Neural progenitor cell (in vitro differentiated cells): Measurements from ENCODE around the gene MGAT4B. TPM values are rescaled to one million over a fixed set of nuclear protein-coding genes. Genes with fewer than 3 reads are reported as not detected.
"Not testable (repeated sequence)": the region's sequence is repeated elsewhere in the genome, so short reads cannot be mapped to it uniquely, and the experiment has no call there.

ENCODE experiments used
- DNase-seq: peaks from one replicate; pipeline ENCODE4 v3.0.0-alpha.2; 2016; ENCODE audit warnings: low spot score
- H2AFZ ChIP-seq: fragments of 200-600 bp; sonication (generic); replicated peaks from 2 replicates; pipeline ENCODE4 v1.6.1; 2016; ENCODE audit warnings: antibody characterized with exemption
- H3F3A ChIP-seq: fragments of 200-600 bp; sonication (generic); 2 replicates; pipeline ENCODE4 v1.6.1; 2016; ENCODE audit warnings: antibody characterized with exemption, low read depth
- H3K27ac ChIP-seq: fragments of 200-600 bp; sonication (generic); 2 replicates; pipeline ENCODE4 v1.5.1; 2016; ENCODE audit warnings: mild to moderate bottlenecking
- H3K27me3 ChIP-seq: fragments of 200-600 bp; sonication (generic); 2 replicates; pipeline ENCODE4 v1.6.1; 2016; ENCODE audit warnings: mild to moderate bottlenecking, moderate library complexity
- H3K36me3 ChIP-seq: fragments of 200-600 bp; sonication (generic); 2 replicates; pipeline ENCODE4 v1.5.1; 2016
- H3K4me1 ChIP-seq: fragments of 200-600 bp; sonication (generic); 2 replicates; pipeline ENCODE4 v1.6.1; 2016; ENCODE audit warnings: mixed run types
- H3K4me2 ChIP-seq: fragments of 200-600 bp; sonication (generic); 2 replicates; pipeline ENCODE4 v1.6.1; 2016
- H3K4me3 ChIP-seq: fragments of 200-600 bp; sonication (generic); 2 replicates; pipeline ENCODE4 v1.5.1; 2016
- H3K79me2 ChIP-seq: fragments of 200-600 bp; sonication (generic); 2 replicates; pipeline ENCODE4 v1.6.1; 2016; ENCODE audit warnings: low read depth
- H3K9ac ChIP-seq: fragments of 200-600 bp; sonication (generic); 2 replicates; pipeline ENCODE4 v1.6.1; 2016
- H3K9me3 ChIP-seq: fragments of 200-600 bp; sonication (generic); 2 replicates; pipeline ENCODE4 v1.5.1; 2016; ENCODE audit warnings: low read depth
- H4K20me1 ChIP-seq: fragments of 200-600 bp; sonication (generic); 2 replicates; pipeline ENCODE4 v1.6.1; 2016; ENCODE audit warnings: low read depth
- H3K27ac Mint-ChIP-seq: 3 replicates; pipeline ENCODE4 v1.8.0; 2021; ENCODE audit warnings: mixed read lengths
- H3K27me3 Mint-ChIP-seq: 2 replicates; pipeline ENCODE4 v1.8.0; 2022; ENCODE audit warnings: low read depth, mild to moderate bottlenecking, inconsistent platforms, moderate library complexity, mixed read lengths; ENCODE audit not compliant: insufficient read depth
- H3K36me3 Mint-ChIP-seq: 3 replicates; pipeline ENCODE4 v1.8.0; 2021; ENCODE audit warnings: mixed read lengths
- H3K4me1 Mint-ChIP-seq: 3 replicates; pipeline ENCODE4 v1.8.0; 2021; ENCODE audit warnings: mixed read lengths
- H3K4me3 Mint-ChIP-seq: 3 replicates; pipeline ENCODE4 v1.8.0; 2021; ENCODE audit warnings: mild to moderate bottlenecking, moderate library complexity, mixed read lengths
- H3K9me3 Mint-ChIP-seq: 3 replicates; pipeline ENCODE4 v1.8.0; 2020; ENCODE audit warnings: mixed read lengths
- EZH2 ChIP-seq: fragments of 200-600 bp; sonication (generic); IDR thresholded peaks from 2 replicates; pipeline ENCODE4 v1.6.1; 2017; ENCODE audit warnings: antibody characterized with exemption, mild to moderate bottlenecking, moderate library complexity
- EZH2phosphoT487 ChIP-seq: fragments of 200-600 bp; sonication (generic); IDR thresholded peaks from 2 replicates; pipeline ENCODE4 v1.6.1; 2017; ENCODE audit warnings: antibody characterized with exemption
- total RNA-seq: library from RNA; depleted of rRNA; stranded (reverse); fragments of >200 nt; gene quantifications from 2 replicates; pipeline ENCODE4 v1.2.3, GENCODE V29; 2015; ENCODE audit warnings: low replicate concordance
- TF ChIP-seq, protein P1 (sequence below): fragments of 200-600 bp; sonication (generic); IDR thresholded peaks from 2 replicates; pipeline ENCODE4 v1.5.1; 2017; ENCODE audit warnings: antibody characterized with exemption, mild to moderate bottlenecking

The MGAT4B gene
- total RNA-seq, 1 donor from 2014 or later, result 32.1 TPM

DNA sequence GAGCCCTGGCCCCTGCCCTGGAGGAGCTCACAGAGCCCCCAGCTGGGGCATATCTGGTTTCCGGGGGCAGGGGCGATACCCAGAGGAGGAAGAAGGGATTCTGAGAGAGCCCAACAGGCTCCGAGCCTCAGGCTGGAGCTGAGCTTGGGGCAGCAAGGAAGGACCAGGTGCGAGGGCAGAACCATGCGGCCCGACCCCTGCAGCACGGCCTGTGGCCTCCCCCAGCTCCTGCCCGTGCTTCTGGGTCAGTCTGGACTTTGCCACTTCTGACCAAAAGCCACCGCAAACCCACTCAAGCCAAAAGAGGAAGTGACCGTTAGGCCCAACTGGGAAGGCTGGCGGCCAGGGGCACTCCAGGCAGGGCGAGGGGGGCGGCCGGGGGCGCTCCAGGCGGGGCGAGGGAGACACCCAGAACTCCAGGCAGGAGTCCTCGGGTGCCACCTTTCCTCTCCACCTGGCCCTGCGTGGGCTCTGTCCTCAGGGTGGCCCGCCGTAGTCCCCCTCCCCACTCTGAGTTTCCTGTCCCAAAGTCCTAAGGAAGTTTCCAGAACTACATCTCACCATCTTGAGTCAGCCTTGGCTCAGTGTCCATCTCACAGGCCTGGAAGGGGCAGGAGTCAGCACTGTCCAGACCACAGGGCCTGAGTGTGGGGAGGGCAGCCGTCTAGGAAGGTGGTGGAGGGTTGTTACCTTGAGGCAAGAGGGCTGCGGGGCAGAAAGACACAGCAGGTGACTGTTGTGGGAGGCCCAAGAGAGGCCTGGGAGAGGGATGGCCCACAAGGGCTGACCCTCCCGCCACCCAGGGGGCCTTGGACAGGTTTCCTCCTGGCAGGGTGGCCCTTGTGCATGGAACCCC is 13.8 kb downstream of the MGAT4B start:
- Histone ChIP-seq H3K27ac (no peak overlapping the region), H3K9me3 (no peaks in the 10 kb centered on the region), H2AFZ (no peak overlapping the region), H3K4me2 (no peak overlapping the region), H3F3A (peaks cover 21% of the 10 kb centered on the region), H3K79me2 (no peaks in the 10 kb centered on the region), H3K27me3 (peaks cover 20% of the 10 kb centered on the region), H3K9ac (no peak overlapping the region), H3K4me1 (no peaks in the 10 kb centered on the region), H4K20me1 (peaks cover 13% of the 10 kb centered on the region), H3K4me3 (no peak overlapping the region), H3K36me3 (no peaks in the 10 kb centered on the region)
- Mint-ChIP-seq H3K9me3 (peaks cover 2% of the 10 kb centered on the region), H3K4me3 (no peak overlapping the region), H3K36me3 (peaks cover 12% of the 10 kb centered on the region), H3K4me1 (peaks cover 3% of the 10 kb centered on the region), H3K27me3 (peaks cover 19% of the 10 kb centered on the region), H3K27ac (no peak overlapping the region)
- TF ChIP-seq, protein P1, sequence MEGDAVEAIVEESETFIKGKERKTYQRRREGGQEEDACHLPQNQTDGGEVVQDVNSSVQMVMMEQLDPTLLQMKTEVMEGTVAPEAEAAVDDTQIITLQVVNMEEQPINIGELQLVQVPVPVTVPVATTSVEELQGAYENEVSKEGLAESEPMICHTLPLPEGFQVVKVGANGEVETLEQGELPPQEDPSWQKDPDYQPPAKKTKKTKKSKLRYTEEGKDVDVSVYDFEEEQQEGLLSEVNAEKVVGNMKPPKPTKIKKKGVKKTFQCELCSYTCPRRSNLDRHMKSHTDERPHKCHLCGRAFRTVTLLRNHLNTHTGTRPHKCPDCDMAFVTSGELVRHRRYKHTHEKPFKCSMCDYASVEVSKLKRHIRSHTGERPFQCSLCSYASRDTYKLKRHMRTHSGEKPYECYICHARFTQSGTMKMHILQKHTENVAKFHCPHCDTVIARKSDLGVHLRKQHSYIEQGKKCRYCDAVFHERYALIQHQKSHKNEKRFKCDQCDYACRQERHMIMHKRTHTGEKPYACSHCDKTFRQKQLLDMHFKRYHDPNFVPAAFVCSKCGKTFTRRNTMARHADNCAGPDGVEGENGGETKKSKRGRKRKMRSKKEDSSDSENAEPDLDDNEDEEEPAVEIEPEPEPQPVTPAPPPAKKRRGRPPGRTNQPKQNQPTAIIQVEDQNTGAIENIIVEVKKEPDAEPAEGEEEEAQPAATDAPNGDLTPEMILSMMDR, result no peak
- no peak for TF ChIP-seq EZH2
- no peak for TF ChIP-seq EZH2phosphoT487
- DNase-seq, result no peak

DNA sequence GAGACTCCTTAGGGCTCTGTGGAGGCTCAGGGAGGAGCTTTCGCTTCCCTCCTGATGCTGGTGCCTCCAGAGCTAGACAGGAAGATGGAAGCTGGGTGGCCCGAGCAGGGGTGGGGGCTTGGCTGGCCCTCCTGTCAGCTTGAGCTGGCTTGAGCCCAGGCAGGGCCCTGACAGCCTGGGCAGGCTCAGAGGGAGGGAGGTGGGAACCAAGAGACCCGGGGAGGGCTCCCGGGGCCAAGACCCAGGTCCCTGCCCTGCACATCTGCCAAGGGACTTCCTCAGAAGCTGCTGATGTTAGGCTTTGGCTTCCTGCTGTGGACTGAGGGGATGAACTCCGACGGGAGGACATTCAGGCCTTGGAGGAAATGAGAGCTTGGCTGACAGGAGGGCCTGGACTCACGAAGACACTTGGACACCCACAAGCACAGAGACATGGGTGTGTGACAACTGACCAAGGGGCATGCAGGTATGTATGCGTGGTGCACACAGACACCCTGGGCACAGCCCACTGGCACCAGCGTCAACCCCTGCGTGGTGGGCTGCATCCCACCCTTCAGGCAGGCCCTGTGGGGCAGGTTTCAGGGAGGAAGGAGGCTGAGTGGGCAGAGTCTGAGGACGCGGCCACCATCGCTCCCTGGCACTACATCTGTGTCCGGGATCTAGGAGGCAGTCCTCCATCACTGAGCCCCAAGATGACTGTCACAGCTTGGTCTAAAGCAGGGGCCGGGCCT is 14.6 kb downstream of the MGAT4B start:
- Histone ChIP-seq H4K20me1 (peaks cover 11% of the 10 kb centered on the region), H3K9ac (no peak overlapping the region), H3K27me3 (peaks cover 20% of the 10 kb centered on the region), H3K27ac (no peak overlapping the region), H3K36me3 (no peaks in the 10 kb centered on the region), H3K4me3 (no peak overlapping the region), H2AFZ (no peak overlapping the region), H3K79me2 (no peaks in the 10 kb centered on the region), H3F3A (peaks cover 21% of the 10 kb centered on the region), H3K4me1 (no peaks in the 10 kb centered on the region), H3K4me2 (no peak overlapping the region), H3K9me3 (no peaks in the 10 kb centered on the region)
- no peak for DNase-seq
- H3K36me3 Mint-ChIP-seq, result peaks cover 9% of the 10 kb centered on the region
- peaks cover 3% of the 10 kb centered on the region for H3K4me1 Mint-ChIP-seq
- H3K4me3 Mint-ChIP-seq, result no peak overlapping the region
- H3K9me3 Mint-ChIP-seq, result peaks cover 2% of the 10 kb centered on the region
- H3K27me3 Mint-ChIP-seq, result peaks cover 16% of the 10 kb centered on the region
- peak overlapping the region; percentile 21 for H3K27ac Mint-ChIP-seq
- no peak for TF ChIP-seq EZH2
- no peak for TF ChIP-seq EZH2phosphoT487
- TF ChIP-seq, protein P1, result no peak

DNA sequence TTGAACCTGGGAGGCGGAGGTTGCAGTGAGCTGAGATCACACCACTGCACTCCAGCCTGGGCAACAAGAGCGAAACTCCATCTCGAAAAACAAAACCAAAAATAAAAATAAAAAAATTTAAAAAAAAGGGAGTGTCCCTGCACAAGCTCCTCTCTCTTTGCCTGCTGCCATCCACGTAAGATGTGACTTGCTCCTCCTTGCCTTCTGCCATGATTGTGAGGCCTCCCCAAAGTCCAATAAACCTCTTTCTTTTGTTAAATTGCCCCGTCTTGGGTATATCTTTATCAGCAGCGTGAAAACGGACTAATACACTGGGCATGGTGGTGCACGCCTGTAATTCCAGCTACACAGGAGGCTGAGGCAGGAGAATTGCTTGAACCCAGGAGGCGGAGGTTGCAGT is 17.4 kb downstream of the MGAT4B start:
- not testable (repeated sequence) for H3K36me3 Mint-ChIP-seq, H2AFZ ChIP-seq, H3K4me1 Mint-ChIP-seq, H3K9me3 Mint-ChIP-seq, H3K27ac ChIP-seq, H3K79me2 ChIP-seq, H4K20me1 ChIP-seq, H3K27ac Mint-ChIP-seq, DNase-seq, H3K36me3 ChIP-seq, H3K27me3 Mint-ChIP-seq, H3K27me3 ChIP-seq, H3K4me3 Mint-ChIP-seq, H3K9me3 ChIP-seq, H3K4me2 ChIP-seq, H3K9ac ChIP-seq, H3K4me1 ChIP-seq, H3F3A ChIP-seq, H3K4me3 ChIP-seq
